Neural progenitor cell (in vitro differentiated cells): ENCODE results near the gene PRND.

Experiments
- EZH2phosphoT487 ChIP-seq: fragments of 200-600 bp; sonication (generic); IDR thresholded peaks from 2 replicates; pipeline ENCODE4 v1.6.1; 2017; ENCODE audit warnings: antibody characterized with exemption
- TF ChIP-seq, protein P1 (sequence below): fragments of 200-600 bp; sonication (generic); IDR thresholded peaks from 2 replicates; pipeline ENCODE4 v1.5.1; 2017; ENCODE audit warnings: antibody characterized with exemption, mild to moderate bottlenecking

DNA sequence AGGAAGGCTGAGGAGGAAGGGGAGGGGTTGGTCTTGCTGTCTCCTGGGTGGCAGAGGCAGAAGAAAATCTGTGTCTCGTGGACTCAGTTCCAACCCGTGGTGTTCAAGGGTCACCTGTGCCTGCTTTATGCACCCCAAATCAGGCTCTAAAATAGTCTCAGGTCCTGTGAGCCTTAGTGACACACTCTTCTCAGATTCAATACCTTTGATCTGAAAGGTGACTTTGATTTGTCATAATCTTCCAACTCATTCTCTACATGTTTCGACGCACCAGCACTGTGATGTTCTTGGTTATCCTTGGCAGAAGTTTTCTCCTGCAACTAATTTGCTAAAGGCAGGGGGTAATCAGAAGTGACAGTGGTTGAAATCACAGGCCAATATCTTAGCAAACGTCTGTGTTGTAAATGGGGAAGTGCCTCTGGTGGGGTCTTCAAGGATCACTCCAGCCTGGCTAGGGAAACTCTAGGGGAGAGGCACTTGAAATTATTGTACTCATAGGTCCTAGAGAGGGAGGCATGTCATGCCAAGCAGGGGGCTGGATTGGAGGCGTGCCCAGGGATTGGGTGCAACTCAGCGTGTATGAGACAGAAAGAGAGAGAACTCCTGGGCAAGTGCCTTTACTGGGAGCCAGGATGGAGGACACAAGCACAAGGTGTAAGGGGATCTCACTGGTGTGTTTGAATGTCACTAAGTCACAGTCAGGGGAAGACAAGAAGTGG is 19.0 kb upstream of the PRND start:
- TF ChIP-seq, protein P1, sequence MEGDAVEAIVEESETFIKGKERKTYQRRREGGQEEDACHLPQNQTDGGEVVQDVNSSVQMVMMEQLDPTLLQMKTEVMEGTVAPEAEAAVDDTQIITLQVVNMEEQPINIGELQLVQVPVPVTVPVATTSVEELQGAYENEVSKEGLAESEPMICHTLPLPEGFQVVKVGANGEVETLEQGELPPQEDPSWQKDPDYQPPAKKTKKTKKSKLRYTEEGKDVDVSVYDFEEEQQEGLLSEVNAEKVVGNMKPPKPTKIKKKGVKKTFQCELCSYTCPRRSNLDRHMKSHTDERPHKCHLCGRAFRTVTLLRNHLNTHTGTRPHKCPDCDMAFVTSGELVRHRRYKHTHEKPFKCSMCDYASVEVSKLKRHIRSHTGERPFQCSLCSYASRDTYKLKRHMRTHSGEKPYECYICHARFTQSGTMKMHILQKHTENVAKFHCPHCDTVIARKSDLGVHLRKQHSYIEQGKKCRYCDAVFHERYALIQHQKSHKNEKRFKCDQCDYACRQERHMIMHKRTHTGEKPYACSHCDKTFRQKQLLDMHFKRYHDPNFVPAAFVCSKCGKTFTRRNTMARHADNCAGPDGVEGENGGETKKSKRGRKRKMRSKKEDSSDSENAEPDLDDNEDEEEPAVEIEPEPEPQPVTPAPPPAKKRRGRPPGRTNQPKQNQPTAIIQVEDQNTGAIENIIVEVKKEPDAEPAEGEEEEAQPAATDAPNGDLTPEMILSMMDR: no peak
- no peak for TF ChIP-seq EZH2phosphoT487
